ENCODE results near the gene SAA4. TPM values are rescaled to one million over a fixed set of nuclear protein-coding genes. Genes with fewer than 3 reads are reported as not detected.

Gene SAA4
- total RNA-seq, 1 experiment from 2014 or later, result 0.50 TPM

- no peaks in the 10 kb centered on the region for H3K27me3 Mint-ChIP-seq (ENCODE audit: low read depth)
- no peak overlapping the region for H3K4me3 Mint-ChIP-seq
- POLR2A ChIA-PET, result interaction anchor here (0.7 kb wide), 1 partner anchor 20 kb away, joined by 3 read pairs; no protein-coding TSS in a partner anchor
- TF ChIP-seq ZNF281 (CRISPR knock-in tag; IDR thresholded peaks at IDR 0.05) (no peak), ZBTB43 (CRISPR knock-in tag; IDR thresholded peaks at IDR 0.05) (no peak), ETV6 (CRISPR knock-in tag; IDR thresholded peaks at IDR 0.05) (no peak), RELA (CRISPR knock-in tag; IDR thresholded peaks at IDR 0.05; ENCODE audit: borderline replicate concordance) (no peak), RORB (CRISPR knock-in tag; IDR thresholded peaks at IDR 0.05) (no peak), ZNF416 (CRISPR knock-in tag; IDR thresholded peaks at IDR 0.05) (no peak), KAT7 (CRISPR knock-in tag; IDR thresholded peaks at IDR 0.05; ENCODE audit: borderline replicate concordance) (no peak), SP1 (CRISPR knock-in tag; conservative IDR thresholded peaks at IDR 0.05) (no peak), EMX1 (CRISPR knock-in tag; IDR thresholded peaks at IDR 0.05) (no peak), ERG (CRISPR knock-in tag; IDR thresholded peaks at IDR 0.05) (no peak)
- TF ChIP-seq, protein P1, sequence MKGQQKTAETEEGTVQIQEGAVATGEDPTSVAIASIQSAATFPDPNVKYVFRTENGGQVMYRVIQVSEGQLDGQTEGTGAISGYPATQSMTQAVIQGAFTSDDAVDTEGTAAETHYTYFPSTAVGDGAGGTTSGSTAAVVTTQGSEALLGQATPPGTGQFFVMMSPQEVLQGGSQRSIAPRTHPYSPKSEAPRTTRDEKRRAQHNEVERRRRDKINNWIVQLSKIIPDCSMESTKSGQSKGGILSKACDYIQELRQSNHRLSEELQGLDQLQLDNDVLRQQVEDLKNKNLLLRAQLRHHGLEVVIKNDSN (CRISPR knock-in tag; IDR thresholded peaks at IDR 0.05), result no peak
- TF ChIP-seq, protein P2, sequence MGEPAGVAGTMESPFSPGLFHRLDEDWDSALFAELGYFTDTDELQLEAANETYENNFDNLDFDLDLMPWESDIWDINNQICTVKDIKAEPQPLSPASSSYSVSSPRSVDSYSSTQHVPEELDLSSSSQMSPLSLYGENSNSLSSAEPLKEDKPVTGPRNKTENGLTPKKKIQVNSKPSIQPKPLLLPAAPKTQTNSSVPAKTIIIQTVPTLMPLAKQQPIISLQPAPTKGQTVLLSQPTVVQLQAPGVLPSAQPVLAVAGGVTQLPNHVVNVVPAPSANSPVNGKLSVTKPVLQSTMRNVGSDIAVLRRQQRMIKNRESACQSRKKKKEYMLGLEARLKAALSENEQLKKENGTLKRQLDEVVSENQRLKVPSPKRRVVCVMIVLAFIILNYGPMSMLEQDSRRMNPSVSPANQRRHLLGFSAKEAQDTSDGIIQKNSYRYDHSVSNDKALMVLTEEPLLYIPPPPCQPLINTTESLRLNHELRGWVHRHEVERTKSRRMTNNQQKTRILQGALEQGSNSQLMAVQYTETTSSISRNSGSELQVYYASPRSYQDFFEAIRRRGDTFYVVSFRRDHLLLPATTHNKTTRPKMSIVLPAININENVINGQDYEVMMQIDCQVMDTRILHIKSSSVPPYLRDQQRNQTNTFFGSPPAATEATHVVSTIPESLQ (CRISPR knock-in tag; IDR thresholded peaks at IDR 0.05), result no peak
- TF ChIP-seq, protein P3, sequence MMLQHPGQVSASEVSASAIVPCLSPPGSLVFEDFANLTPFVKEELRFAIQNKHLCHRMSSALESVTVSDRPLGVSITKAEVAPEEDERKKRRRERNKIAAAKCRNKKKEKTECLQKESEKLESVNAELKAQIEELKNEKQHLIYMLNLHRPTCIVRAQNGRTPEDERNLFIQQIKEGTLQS (CRISPR knock-in tag; conservative IDR thresholded peaks at IDR 0.05), result no peak
- TF ChIP-seq, protein P4, sequence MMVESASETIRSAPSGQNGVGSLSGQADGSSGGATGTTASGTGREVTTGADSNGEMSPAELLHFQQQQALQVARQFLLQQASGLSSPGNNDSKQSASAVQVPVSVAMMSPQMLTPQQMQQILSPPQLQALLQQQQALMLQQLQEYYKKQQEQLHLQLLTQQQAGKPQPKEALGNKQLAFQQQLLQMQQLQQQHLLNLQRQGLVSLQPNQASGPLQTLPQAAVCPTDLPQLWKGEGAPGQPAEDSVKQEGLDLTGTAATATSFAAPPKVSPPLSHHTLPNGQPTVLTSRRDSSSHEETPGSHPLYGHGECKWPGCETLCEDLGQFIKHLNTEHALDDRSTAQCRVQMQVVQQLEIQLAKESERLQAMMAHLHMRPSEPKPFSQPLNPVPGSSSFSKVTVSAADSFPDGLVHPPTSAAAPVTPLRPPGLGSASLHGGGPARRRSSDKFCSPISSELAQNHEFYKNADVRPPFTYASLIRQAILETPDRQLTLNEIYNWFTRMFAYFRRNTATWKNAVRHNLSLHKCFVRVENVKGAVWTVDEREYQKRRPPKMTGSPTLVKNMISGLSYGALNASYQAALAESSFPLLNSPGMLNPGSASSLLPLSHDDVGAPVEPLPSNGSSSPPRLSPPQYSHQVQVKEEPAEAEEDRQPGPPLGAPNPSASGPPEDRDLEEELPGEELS (CRISPR knock-in tag; IDR thresholded peaks at IDR 0.05), result no peak
- TF ChIP-seq, protein P5, sequence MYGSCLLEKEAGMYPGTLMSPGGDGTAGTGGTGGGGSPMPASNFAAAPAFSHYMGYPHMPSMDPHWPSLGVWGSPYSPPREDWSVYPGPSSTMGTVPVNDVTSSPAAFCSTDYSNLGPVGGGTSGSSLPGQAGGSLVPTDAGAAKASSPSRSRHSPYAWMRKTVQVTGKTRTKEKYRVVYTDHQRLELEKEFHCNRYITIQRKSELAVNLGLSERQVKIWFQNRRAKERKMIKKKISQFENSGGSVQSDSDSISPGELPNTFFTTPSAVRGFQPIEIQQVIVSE (CRISPR knock-in tag; IDR thresholded peaks at IDR 0.05; ENCODE audit: borderline replicate concordance), result no peak
- TF ChIP-seq, protein P6, sequence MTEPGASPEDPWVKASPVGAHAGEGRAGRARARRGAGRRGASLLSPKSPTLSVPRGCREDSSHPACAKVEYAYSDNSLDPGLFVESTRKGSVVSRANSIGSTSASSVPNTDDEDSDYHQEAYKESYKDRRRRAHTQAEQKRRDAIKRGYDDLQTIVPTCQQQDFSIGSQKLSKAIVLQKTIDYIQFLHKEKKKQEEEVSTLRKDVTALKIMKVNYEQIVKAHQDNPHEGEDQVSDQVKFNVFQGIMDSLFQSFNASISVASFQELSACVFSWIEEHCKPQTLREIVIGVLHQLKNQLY (CRISPR knock-in tag; IDR thresholded peaks at IDR 0.05), result no peak
- TF ChIP-seq, protein P7, sequence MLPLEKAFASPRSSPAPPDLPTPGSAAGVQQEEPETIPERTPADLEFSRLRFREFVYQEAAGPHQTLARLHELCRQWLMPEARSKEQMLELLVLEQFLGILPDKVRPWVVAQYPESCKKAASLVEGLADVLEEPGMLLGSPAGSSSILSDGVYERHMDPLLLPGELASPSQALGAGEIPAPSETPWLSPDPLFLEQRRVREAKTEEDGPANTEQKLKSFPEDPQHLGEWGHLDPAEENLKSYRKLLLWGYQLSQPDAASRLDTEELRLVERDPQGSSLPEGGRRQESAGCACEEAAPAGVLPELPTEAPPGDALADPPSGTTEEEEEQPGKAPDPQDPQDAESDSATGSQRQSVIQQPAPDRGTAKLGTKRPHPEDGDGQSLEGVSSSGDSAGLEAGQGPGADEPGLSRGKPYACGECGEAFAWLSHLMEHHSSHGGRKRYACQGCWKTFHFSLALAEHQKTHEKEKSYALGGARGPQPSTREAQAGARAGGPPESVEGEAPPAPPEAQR (CRISPR knock-in tag; IDR thresholded peaks at IDR 0.05), result no peak
- peaks cover 44% of the 10 kb centered on the region for H3K36me3 Mint-ChIP-seq
- no peak for DNase-seq (ENCODE audit: low spot score)
- CTCF ChIA-PET, result interaction anchor here (1.2 kb wide), 1 partner anchor 77 kb away, joined by 3 read pairs; no protein-coding TSS in a partner anchor
- ATAC-seq, result no peak
- no peaks in the 10 kb centered on the region for H3K9me3 Mint-ChIP-seq
- H3K4me1 Mint-ChIP-seq, result no peaks in the 10 kb centered on the region
- no peak overlapping the region for H3K27ac Mint-ChIP-seq
Measured at GRCh38 chr11:18280438-18281045, 43.9 kb upstream of the SAA4 start.
